GM19239 (cell line): ENCODE measurements around the gene PTPRN2.

ENCODE experiments used
- DNase-seq: peaks from one replicate; pipeline ENCODE4 v3.0.0; 2011; ENCODE audit warnings: low spot score; ENCODE audit not compliant: insufficient read length
- FAIRE-seq: peaks from 2 replicates; lab custom pipeline; 2011; peaks lifted over from hg19 to GRCh38; lab: Jason Lieb, UNC

Gene PTPRN2

GRCh38 chr7:158559356-158559755 is 28.3 kb downstream of the PTPRN2 start:
- FAIRE-seq: no peak
- no peak for DNase-seq

- no peak for FAIRE-seq
- no peak for DNase-seq
Observed at GRCh38 chr7:158558816-158559215, 28.8 kb downstream of the PTPRN2 start.

GRCh38 chr7:158557441-158557755 is 30.2 kb downstream of the PTPRN2 start:
- DNase-seq (no peak), FAIRE-seq (no peak)

GRCh38 chr7:158556721-158557440 is 30.7 kb downstream of the PTPRN2 start:
- DNase-seq (no peak), FAIRE-seq (no peak)

GRCh38 chr7:158555034-158555520 is 32.5 kb downstream of the PTPRN2 start:
- no peak for FAIRE-seq

GRCh38 chr7:158550886-158551452 is 36.7 kb downstream of the PTPRN2 start:
- DNase-seq: no peak
- no peak for FAIRE-seq

More at GRCh38 chr7:158555034-158555520, 32.5 kb downstream of the PTPRN2 start:
- DNase-seq: no peak

- DNase-seq (no peak), FAIRE-seq (no peak)
Observed at GRCh38 chr7:158550394-158550700, 37.3 kb downstream of the PTPRN2 start.

GRCh38 chr7:158549616-158550393 is 37.8 kb downstream of the PTPRN2 start:
- DNase-seq (no peak), FAIRE-seq (no peak)

- FAIRE-seq: no peak
Observed at GRCh38 chr7:158549176-158549615, 38.4 kb downstream of the PTPRN2 start.

GRCh38 chr7:158548726-158549125 is 38.9 kb downstream of the PTPRN2 start:
- DNase-seq: no peak
- FAIRE-seq: no peak

More at GRCh38 chr7:158549176-158549615, 38.4 kb downstream of the PTPRN2 start:
- DNase-seq: no peak

- DNase-seq (no peak), FAIRE-seq (no peak)
Observed at GRCh38 chr7:158547817-158548216, 39.8 kb downstream of the PTPRN2 start.

- no peak for FAIRE-seq
- DNase-seq: no peak
Observed at GRCh38 chr7:158546626-158547025, 41.0 kb downstream of the PTPRN2 start.

- DNase-seq (no peak), FAIRE-seq (no peak)
Observed at GRCh38 chr7:158546214-158546613, 41.4 kb downstream of the PTPRN2 start.

GRCh38 chr7:158544708-158545107 is 42.9 kb downstream of the PTPRN2 start:
- no peak for DNase-seq
- no peak for FAIRE-seq

- DNase-seq (no peak), FAIRE-seq (no peak)
Observed at GRCh38 chr7:158543840-158544239, 43.8 kb downstream of the PTPRN2 start.

- DNase-seq (no peak), FAIRE-seq (no peak)
Observed at GRCh38 chr7:158542651-158543566, 44.7 kb downstream of the PTPRN2 start.

- DNase-seq: no peak
- FAIRE-seq: no peak
Observed at GRCh38 chr7:158541346-158542010, 46.1 kb downstream of the PTPRN2 start.

GRCh38 chr7:158539711-158540146 is 47.9 kb downstream of the PTPRN2 start:
- DNase-seq: no peak
- no peak for FAIRE-seq

- FAIRE-seq (no peak), DNase-seq (no peak)
Observed at GRCh38 chr7:158538156-158538946, 49.3 kb downstream of the PTPRN2 start.
